Measurements from ENCODE around the gene PTBP2.

Gene PTBP2

DNA sequence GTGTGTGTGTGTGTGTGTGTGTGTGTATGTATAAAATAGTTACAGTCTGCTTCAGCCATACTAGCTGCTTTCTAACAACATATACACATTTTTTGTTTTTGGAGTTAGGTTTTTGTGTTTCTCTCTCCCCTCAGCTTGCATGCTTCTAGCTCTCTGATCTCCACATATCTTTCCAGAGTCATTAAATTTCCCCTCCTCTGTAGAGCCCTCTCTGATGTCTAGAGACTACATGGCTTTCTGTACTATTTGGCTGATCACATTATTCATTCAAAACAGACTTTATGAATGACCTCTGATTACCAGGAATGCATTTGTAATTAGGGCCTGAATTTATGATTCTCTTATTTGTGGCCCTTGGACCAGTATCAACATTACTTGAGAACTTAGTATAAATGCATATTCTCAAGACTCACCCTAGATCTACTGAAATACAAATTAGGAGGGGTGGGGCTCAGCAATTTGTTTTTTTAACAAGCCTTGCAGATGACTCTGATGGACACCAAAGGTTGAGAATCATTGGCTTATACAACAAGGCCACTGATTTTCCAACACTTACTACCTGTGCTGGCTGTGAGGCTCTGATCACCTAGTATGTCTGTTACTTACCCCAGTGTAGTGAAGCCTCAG is 104.5 kb downstream of the PTBP2 start:
- Histone ChIP-seq H3K4me3 (ENCODE audit: low read depth in 1 of 2, low read length in 2 of 2) (no peak overlapping the region), H3K9ac (ENCODE audit: low read length) (no peak overlapping the region), H3K9me3 (ENCODE audit: low read length) (no peaks in the 10 kb centered on the region), H3K36me3 (ENCODE audit: insufficient read depth, low read length) (no peaks in the 10 kb centered on the region), H3K27me3 (ENCODE audit: control insufficient read depth in 1 of 2, insufficient read depth in 2 of 2, low read length in 2 of 2) (no peaks in the 10 kb centered on the region), H3K4me1 (ENCODE audit: insufficient read depth, low read length) (no peaks in the 10 kb centered on the region), H3K27ac (ENCODE audit: low read depth, low read length) (no peak overlapping the region)

DNA sequence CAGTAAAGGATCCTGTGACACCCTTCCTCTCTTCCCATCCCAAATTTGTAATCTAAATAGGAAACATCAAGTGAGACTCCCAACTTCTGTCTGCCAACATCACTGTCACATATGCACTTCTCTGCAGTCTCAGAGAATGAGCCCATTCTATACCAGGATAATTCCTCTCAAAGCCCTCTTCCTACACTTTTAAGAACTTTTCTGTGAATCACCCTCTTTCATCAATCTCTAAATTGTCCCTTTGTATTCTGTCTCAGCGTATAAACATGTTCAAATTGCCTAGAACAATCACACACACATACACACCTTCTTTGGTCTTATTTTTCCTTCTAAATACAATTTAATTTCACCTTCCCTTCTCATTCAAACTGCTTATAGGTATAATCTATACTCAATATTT is 111.8 kb downstream of the PTBP2 start:
- Histone ChIP-seq H3K27me3 (ENCODE audit: control insufficient read depth in 1 of 2, insufficient read depth in 2 of 2, low read length in 2 of 2) (no peaks in the 10 kb centered on the region), H3K36me3 (ENCODE audit: insufficient read depth, low read length) (no peaks in the 10 kb centered on the region), H3K9ac (ENCODE audit: low read length) (no peak overlapping the region), H3K4me3 (ENCODE audit: low read depth in 1 of 2, low read length in 2 of 2) (no peak overlapping the region), H3K27ac (ENCODE audit: low read depth, low read length) (no peak overlapping the region), H3K9me3 (ENCODE audit: low read length) (no peaks in the 10 kb centered on the region), H3K4me1 (ENCODE audit: insufficient read depth, low read length) (peaks cover 11% of the 10 kb centered on the region)

DNA sequence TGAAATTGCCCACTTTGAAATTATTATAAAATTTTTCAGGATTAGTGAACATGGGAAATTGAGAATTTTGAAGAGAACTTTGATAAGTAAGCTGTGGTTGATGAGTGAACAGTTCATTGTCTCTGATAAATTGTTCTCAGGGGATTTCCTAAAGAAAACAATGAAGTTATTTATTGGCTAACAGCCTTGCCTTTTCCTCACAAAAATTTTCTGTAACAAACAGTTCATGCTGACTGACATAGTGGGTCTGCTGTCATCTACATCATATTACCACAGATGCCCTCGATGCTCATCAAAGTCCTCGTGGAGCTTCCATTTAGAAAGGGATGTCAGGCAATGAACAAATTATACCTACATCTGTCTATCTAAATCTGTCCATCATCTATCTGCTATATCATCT is 113.4 kb downstream of the PTBP2 start:
- Histone ChIP-seq H3K4me1 (ENCODE audit: insufficient read depth, low read length) (peaks cover 11% of the 10 kb centered on the region), H3K4me3 (ENCODE audit: low read depth in 1 of 2, low read length in 2 of 2) (no peak overlapping the region), H3K27ac (ENCODE audit: low read depth, low read length) (no peak overlapping the region), H3K36me3 (ENCODE audit: insufficient read depth, low read length) (no peaks in the 10 kb centered on the region), H3K9me3 (ENCODE audit: low read length) (no peaks in the 10 kb centered on the region), H3K27me3 (ENCODE audit: control insufficient read depth in 1 of 2, insufficient read depth in 2 of 2, low read length in 2 of 2) (no peaks in the 10 kb centered on the region), H3K9ac (ENCODE audit: low read length) (no peak overlapping the region)

DNA sequence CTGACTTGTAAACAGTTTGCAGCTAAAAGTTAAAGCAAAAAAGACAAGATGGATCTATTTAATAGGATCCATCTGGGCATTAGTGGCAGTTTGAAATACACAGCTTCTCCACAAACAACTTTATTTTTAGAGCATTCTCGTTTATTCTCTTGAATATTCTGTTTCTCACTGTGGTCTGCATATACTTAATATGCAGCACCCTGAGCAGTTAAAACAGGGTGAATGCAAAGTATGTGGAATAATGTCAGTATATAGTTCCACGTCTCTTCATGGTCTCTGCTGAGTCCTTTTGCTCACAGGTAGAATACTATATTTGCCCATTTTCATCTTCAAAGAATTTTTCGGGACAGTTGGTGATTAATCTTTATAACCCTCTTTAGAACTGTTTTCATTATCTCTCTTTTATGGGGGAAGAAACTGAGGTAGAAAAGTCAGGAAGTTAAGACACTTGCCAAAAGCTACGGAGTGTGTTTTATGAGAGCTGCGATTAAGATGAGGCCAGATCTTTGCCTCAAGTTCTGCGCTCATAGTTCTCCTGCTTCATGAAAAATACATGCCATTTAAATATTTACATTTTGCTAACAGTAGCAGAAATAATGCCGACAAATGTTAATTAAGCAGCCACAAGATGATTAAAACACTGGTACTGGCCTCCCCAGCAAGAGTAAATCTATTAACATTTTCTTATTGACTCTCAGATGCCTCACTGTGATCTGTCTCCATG is 115.6 kb downstream of the PTBP2 start:
- Histone ChIP-seq H3K9me3 (ENCODE audit: low read length) (no peaks in the 10 kb centered on the region), H3K4me1 (ENCODE audit: insufficient read depth, low read length) (peaks cover 11% of the 10 kb centered on the region), H3K9ac (ENCODE audit: low read length) (no peak overlapping the region), H3K4me3 (ENCODE audit: low read depth in 1 of 2, low read length in 2 of 2) (no peak overlapping the region), H3K27me3 (ENCODE audit: control insufficient read depth in 1 of 2, insufficient read depth in 2 of 2, low read length in 2 of 2) (no peaks in the 10 kb centered on the region), H3K36me3 (ENCODE audit: insufficient read depth, low read length) (no peaks in the 10 kb centered on the region), H3K27ac (ENCODE audit: low read depth, low read length) (no peak overlapping the region)

DNA sequence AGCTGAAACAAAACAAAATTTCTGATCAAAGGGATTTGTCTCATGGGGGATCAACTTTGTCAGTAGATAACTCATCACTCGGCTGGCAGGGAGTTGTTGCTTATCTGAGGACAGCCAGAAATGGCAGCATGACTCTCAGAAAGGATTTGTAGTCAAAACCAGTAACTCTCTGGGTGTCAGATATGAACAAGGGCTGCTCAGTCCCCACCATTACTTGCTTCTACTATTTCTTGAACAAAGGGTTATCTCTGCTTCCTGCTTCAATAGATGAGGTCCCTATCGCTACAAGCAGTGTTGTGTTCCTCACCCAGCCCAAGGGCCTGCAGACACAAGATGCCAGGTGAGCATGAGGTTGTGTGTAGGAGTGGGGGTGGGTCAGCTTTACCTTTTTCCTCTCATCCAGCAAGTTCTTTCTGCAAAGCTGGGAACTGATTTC is 116.2 kb downstream of the PTBP2 start:
- no peak overlapping the region for H3K4me3 ChIP-seq (ENCODE audit: low read depth in 1 of 2, low read length in 2 of 2)
- H3K9me3 ChIP-seq (ENCODE audit: low read length): no peaks in the 10 kb centered on the region
- no peaks in the 10 kb centered on the region for H3K36me3 ChIP-seq (ENCODE audit: insufficient read depth, low read length)
- H3K27ac ChIP-seq (ENCODE audit: low read depth, low read length): no peak overlapping the region
- no peaks in the 10 kb centered on the region for H3K27me3 ChIP-seq (ENCODE audit: control insufficient read depth in 1 of 2, insufficient read depth in 2 of 2, low read length in 2 of 2)
- H3K4me1 ChIP-seq (ENCODE audit: insufficient read depth, low read length): peaks cover 11% of the 10 kb centered on the region
- no peak overlapping the region for H3K9ac ChIP-seq (ENCODE audit: low read length)

DNA sequence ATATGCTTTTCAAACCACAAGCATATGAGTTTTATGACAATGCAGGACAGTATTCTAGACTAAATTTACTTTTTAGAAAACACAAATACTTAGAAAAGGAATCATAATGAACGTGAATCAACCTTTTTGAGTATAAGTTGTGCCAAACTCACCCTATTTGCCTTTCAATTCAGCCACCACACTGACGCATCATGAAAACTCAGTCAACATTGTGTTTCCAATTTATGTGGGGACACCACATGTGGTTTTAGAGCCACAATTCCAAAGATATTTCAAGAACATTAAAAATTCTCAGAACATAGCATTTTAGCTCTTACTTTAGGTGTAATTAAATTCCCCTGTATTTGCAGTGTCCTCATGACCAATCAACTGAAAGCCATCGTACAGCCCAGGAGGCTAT is 118.8 kb downstream of the PTBP2 start:
- no peak overlapping the region for H3K4me3 ChIP-seq (ENCODE audit: low read depth in 1 of 2, low read length in 2 of 2)
- H3K36me3 ChIP-seq (ENCODE audit: insufficient read depth, low read length): no peaks in the 10 kb centered on the region
- H3K27ac ChIP-seq (ENCODE audit: low read depth, low read length): no peak overlapping the region
- H3K27me3 ChIP-seq (ENCODE audit: control insufficient read depth in 1 of 2, insufficient read depth in 2 of 2, low read length in 2 of 2): no peaks in the 10 kb centered on the region
- H3K9ac ChIP-seq (ENCODE audit: low read length): no peak overlapping the region
- peaks cover 11% of the 10 kb centered on the region for H3K4me1 ChIP-seq (ENCODE audit: insufficient read depth, low read length)
- H3K9me3 ChIP-seq (ENCODE audit: low read length): no peaks in the 10 kb centered on the region

DNA sequence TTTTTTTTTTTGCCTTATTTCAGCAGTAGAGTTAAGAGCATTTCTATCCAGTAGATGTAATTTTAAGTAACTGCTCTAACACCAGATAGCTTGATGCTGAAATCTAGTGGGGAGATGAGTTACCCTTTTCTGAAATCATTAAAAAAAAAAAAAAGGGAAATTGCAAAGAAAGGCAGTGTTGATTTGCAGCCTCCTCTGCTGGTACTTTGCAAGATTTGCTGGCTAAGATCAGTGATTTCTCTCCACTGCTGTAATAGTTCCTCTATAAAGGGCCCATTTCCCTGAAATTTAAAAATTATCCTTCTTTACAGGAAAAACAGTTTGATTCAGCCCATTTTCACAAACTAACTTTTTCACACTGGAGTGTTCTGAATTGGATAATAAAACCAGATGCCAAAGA is 120.6 kb downstream of the PTBP2 start:
- H3K9ac ChIP-seq (ENCODE audit: low read length): no peak overlapping the region
- H3K27ac ChIP-seq (ENCODE audit: low read depth, low read length): no peak overlapping the region
- H3K4me3 ChIP-seq (ENCODE audit: low read depth in 1 of 2, low read length in 2 of 2): no peak overlapping the region
- H3K36me3 ChIP-seq (ENCODE audit: insufficient read depth, low read length): no peaks in the 10 kb centered on the region
- H3K27me3 ChIP-seq (ENCODE audit: control insufficient read depth in 1 of 2, insufficient read depth in 2 of 2, low read length in 2 of 2): no peaks in the 10 kb centered on the region
- peaks cover under 1% of the 10 kb centered on the region for H3K4me1 ChIP-seq (ENCODE audit: insufficient read depth, low read length)
- no peaks in the 10 kb centered on the region for H3K9me3 ChIP-seq (ENCODE audit: low read length)

DNA sequence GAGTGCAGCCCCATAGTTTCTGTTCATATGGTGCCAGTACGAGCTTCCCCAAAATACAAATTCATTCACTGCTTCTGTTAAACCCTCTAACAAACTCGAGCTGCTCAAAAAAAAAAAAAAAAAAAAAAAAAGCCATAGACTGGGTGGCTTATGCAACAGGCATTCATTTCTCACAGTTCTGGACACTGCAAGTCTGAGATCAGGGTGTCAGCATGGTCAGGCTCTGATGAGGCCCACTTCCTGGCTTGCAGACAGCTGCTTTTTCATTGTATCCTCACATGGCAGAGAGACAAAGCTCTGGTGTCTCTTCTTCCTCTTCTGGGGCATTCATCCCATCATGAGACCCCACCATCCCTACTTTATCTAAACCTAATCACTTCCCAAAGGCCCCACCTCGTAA is 121.6 kb downstream of the PTBP2 start:
- Histone ChIP-seq H3K36me3 (ENCODE audit: insufficient read depth, low read length) (no peaks in the 10 kb centered on the region), H3K27me3 (ENCODE audit: control insufficient read depth in 1 of 2, insufficient read depth in 2 of 2, low read length in 2 of 2) (no peaks in the 10 kb centered on the region), H3K9ac (ENCODE audit: low read length) (no peak overlapping the region), H3K27ac (ENCODE audit: low read depth, low read length) (no peak overlapping the region), H3K9me3 (ENCODE audit: low read length) (no peaks in the 10 kb centered on the region), H3K4me1 (ENCODE audit: insufficient read depth, low read length) (no peaks in the 10 kb centered on the region), H3K4me3 (ENCODE audit: low read depth in 1 of 2, low read length in 2 of 2) (no peak overlapping the region)

DNA sequence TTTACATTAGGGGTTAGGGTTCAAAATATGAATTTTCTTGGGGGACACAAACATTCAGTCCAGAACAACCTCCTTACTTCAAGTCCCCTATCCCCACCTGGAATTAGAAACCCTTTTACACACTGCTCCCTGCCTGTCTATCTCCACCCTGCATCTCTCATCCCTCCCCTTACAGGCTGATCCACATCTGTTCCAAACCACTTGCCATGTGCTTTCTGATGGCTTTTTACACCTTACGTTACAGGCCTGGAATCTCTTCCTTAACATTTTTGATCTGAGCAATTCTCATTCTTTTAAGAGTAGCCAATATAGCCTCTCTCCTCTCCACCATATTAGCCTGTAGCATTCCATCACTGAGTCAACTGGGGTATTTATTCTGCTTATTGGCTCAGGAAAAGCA is 122.0 kb downstream of the PTBP2 start:
- H3K4me3 ChIP-seq (ENCODE audit: low read depth in 1 of 2, low read length in 2 of 2): no peak overlapping the region
- no peak overlapping the region for H3K9ac ChIP-seq (ENCODE audit: low read length)
- H3K27ac ChIP-seq (ENCODE audit: low read depth, low read length): no peak overlapping the region
- H3K9me3 ChIP-seq (ENCODE audit: low read length): no peaks in the 10 kb centered on the region
- H3K36me3 ChIP-seq (ENCODE audit: insufficient read depth, low read length): no peaks in the 10 kb centered on the region
- no peaks in the 10 kb centered on the region for H3K27me3 ChIP-seq (ENCODE audit: control insufficient read depth in 1 of 2, insufficient read depth in 2 of 2, low read length in 2 of 2)
- no peaks in the 10 kb centered on the region for H3K4me1 ChIP-seq (ENCODE audit: insufficient read depth, low read length)

DNA sequence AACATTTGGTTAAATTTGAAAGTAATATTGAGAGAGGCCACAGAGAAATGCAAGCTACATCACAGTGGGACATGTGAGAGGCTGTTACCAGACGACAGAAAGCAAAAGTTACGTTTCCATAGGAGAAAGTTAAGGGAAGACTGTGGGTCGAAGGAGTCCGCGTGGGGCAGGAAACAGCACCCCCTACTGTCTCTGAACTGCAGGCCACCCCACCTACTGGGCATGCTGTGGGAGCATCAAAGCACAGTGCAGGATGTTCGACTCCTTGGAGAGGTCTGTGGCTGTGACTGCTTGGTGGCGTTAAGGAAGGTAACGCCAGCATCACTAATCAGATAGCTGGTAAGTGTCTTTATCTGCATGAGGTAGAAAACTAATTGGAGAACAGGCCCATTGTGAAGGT is 123.9 kb downstream of the PTBP2 start:
- Histone ChIP-seq H3K27me3 (ENCODE audit: control insufficient read depth in 1 of 2, insufficient read depth in 2 of 2, low read length in 2 of 2) (no peaks in the 10 kb centered on the region), H3K27ac (ENCODE audit: low read depth, low read length) (no peak overlapping the region), H3K9ac (ENCODE audit: low read length) (no peak overlapping the region), H3K4me3 (ENCODE audit: low read depth in 1 of 2, low read length in 2 of 2) (no peak overlapping the region), H3K9me3 (ENCODE audit: low read length) (no peaks in the 10 kb centered on the region), H3K4me1 (ENCODE audit: insufficient read depth, low read length) (no peaks in the 10 kb centered on the region), H3K36me3 (ENCODE audit: insufficient read depth, low read length) (no peaks in the 10 kb centered on the region)

DNA sequence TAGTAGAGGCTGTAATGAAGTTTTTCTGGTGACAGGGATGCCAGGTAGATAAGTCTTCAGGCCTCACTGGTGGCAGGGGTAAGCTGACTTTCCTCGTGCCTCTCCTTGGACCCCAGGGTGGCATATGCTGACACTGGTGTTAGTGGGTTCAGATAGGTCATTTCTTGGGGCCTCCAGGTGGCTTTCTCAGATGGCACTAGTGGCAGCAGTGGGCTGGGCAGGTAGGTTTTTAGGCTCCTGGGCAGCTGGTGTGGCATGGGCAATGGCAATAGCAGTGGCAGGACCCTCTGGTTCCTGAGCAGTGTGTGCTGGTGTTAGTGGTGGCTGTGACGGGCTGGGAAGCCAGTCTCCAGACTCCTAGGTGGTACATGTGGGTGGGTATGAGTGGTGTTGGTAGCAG is 140.3 kb downstream of the PTBP2 start:
- no peak overlapping the region for H3K4me3 ChIP-seq (ENCODE audit: low read depth in 1 of 2, low read length in 2 of 2)
- no peaks in the 10 kb centered on the region for H3K27me3 ChIP-seq (ENCODE audit: control insufficient read depth in 1 of 2, insufficient read depth in 2 of 2, low read length in 2 of 2)
- H3K4me1 ChIP-seq (ENCODE audit: insufficient read depth, low read length): peaks cover 11% of the 10 kb centered on the region
- no peak overlapping the region for H3K9ac ChIP-seq (ENCODE audit: low read length)
- no peaks in the 10 kb centered on the region for H3K36me3 ChIP-seq (ENCODE audit: insufficient read depth, low read length)
- no peak overlapping the region for H3K27ac ChIP-seq (ENCODE audit: low read depth, low read length)
- H3K9me3 ChIP-seq (ENCODE audit: low read length): no peaks in the 10 kb centered on the region

DNA sequence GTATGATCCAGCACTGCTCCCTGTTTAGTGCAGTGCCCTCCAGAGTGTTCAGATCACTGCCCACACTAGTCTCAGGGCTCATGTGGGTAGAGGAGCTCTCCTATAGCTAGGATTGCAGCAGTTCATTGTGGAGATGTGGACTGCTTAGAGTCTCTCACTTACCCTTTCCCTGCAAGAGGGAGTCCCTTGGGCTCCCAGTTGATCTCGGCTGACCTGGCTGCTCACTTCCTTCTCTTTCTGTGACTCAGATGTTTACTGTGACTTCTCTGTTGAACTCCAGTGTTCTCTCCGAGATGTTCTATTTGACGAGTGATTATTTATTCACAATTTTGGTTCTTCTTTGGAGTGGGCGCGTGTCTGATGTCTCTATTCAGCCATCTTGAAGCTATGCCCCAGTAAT is 141.9 kb downstream of the PTBP2 start:
- Histone ChIP-seq H3K27ac (ENCODE audit: low read depth, low read length) (no peak overlapping the region), H3K4me3 (ENCODE audit: low read depth in 1 of 2, low read length in 2 of 2) (no peak overlapping the region), H3K27me3 (ENCODE audit: control insufficient read depth in 1 of 2, insufficient read depth in 2 of 2, low read length in 2 of 2) (no peaks in the 10 kb centered on the region), H3K9ac (ENCODE audit: low read length) (no peak overlapping the region), H3K36me3 (ENCODE audit: insufficient read depth, low read length) (no peaks in the 10 kb centered on the region), H3K4me1 (ENCODE audit: insufficient read depth, low read length) (peaks cover 11% of the 10 kb centered on the region), H3K9me3 (ENCODE audit: low read length) (no peaks in the 10 kb centered on the region)

All from muscle layer of colon (tissue), 2 donors.